B cell (primary cell): ENCODE data around the gene CTPS1. TPM values are rescaled to one million over a fixed set of nuclear protein-coding genes. Genes with fewer than 3 reads are reported as not detected.

ENCODE experiments used
- ATAC-seq: fragments of 200-7000 bp; cut with Tn5 transposase; one replicate; pipeline ENCODE4 v1.10.0; 2021; ENCODE audit warnings: low read depth, mild to moderate bottlenecking, moderate number of reproducible peaks, moderate library complexity
- CTCF ChIA-PET: fragments of 350-600 bp; sonication (Branson Sonifier 250); formaldehyde crosslinking; loops from one replicate; lab custom pipeline; 2021; ENCODE audit warnings: antibody characterized with exemption, inconsistent platforms; lab: Charles Lee
- POLR2A ChIA-PET: fragments of 350-600 bp; sonication (Branson Sonifier 250); formaldehyde crosslinking; loops from one replicate; lab custom pipeline; 2021; ENCODE audit warnings: antibody characterized with exemption; lab: Charles Lee
- DNase-seq: peaks from one replicate; pipeline ENCODE4 v3.0.0; 2013
- H2AFZ ChIP-seq: 2 replicates; pipeline ENCODE4 v1.6.1; 2012; ENCODE audit warnings: mild to moderate bottlenecking, low read depth, low read length; ENCODE audit not compliant: insufficient read depth, poor library complexity, severe bottlenecking
- H3K27ac ChIP-seq, 2 donors: 1 replicate in 1 of 2; 2 replicates in 1 of 2; pipeline ENCODE4 v1.5.1; 2012 to 2013; ENCODE audit warnings: low read length in 2 of 2, mild to moderate bottlenecking in 2 of 2, moderate library complexity in 1 of 2
- H3K27me3 ChIP-seq, 4 experiments: fragments of 200-600 bp in 1 of 4; sonication (generic) in 1 of 4; replicated peaks in 1 of 4; 1 replicate in 2 of 4; 2 replicates in 2 of 4; pipeline versions ENCODE4 v1.6.1 to v1.7.0; 2013 to 2016; ENCODE audit warnings: low read length in 3 of 4, mild to moderate bottlenecking in 2 of 4, mixed read lengths in 1 of 4, moderate library complexity in 1 of 4; ENCODE audit not compliant: insufficient read depth in 4 of 4, control insufficient read depth in 3 of 4; ENCODE audit errors: control extremely low read depth in 1 of 4
- H3K36me3 ChIP-seq, 2 experiments: replicated peaks in 1 of 2; 1 replicate in 1 of 2; 2 replicates in 1 of 2; pipeline versions ENCODE4 v1.6.1 to v1.7.1; 2013; ENCODE audit warnings: low read length in 1 of 2; ENCODE audit not compliant: insufficient read depth in 2 of 2, control insufficient read depth in 1 of 2; ENCODE audit errors: control extremely low read depth in 1 of 2, extremely low read depth in 1 of 2
- H3K4me1 ChIP-seq, 2 donors: fragments of 200-600 bp in 1 of 2; sonication (generic) in 1 of 2; 1 replicate in 1 of 2; 2 replicates in 1 of 2; pipeline versions ENCODE4 v1.5.1 to v1.6.1; 2013 to 2017; ENCODE audit warnings: low read length in 2 of 2; ENCODE audit not compliant: control insufficient read depth in 2 of 2, insufficient read depth in 2 of 2
- H3K4me2 ChIP-seq: replicated peaks from 2 replicates; pipeline ENCODE3; 2012; ENCODE audit warnings: mild to moderate bottlenecking, low read depth, low read length; ENCODE audit not compliant: poor library complexity, severe bottlenecking
- H3K4me3 ChIP-seq, 5 experiments: fragments of 200-600 bp in 1 of 5; sonication (generic) in 1 of 5; 1 replicate in 3 of 5; 2 replicates in 2 of 5; pipeline versions ENCODE4 v1.5.1 to v1.7.0; 2011 to 2016; ENCODE audit warnings: low read length in 4 of 5, mild to moderate bottlenecking in 4 of 5, low read depth in 2 of 5, control low read depth in 1 of 5, moderate library complexity in 1 of 5; ENCODE audit not compliant: insufficient read depth in 1 of 5; ENCODE audit errors: control extremely low read depth in 1 of 5, extremely low read depth in 1 of 5
- H3K79me2 ChIP-seq: fragments of 200-600 bp; sonication (generic); one replicate; pipeline ENCODE4 v1.6.0; 2016; ENCODE audit warnings: low read length; ENCODE audit not compliant: control insufficient read depth, insufficient read depth
- H3K9ac ChIP-seq: fragments of 200-600 bp; sonication (generic); 2 replicates; pipeline ENCODE4 v1.6.1; 2017; ENCODE audit warnings: mild to moderate bottlenecking, low read length, moderate library complexity
- H3K9me3 ChIP-seq, 3 donors: one replicate each; pipeline versions ENCODE4 v1.6.1 to v1.7.1; 2013; ENCODE audit warnings: low read length in 2 of 3; ENCODE audit not compliant: control insufficient read depth in 2 of 3, insufficient read depth in 1 of 3; ENCODE audit errors: control extremely low read depth in 1 of 3
- H4K20me1 ChIP-seq: 2 replicates; pipeline ENCODE4 v1.6.0; 2012; ENCODE audit warnings: mild to moderate bottlenecking, low read length; ENCODE audit not compliant: insufficient read depth, control insufficient read depth, poor library complexity, severe bottlenecking
- H3K27ac Mint-ChIP-seq: one replicate; pipeline ENCODE4 v1.8.0; 2021; ENCODE audit warnings: mixed read lengths
- H3K27me3 Mint-ChIP-seq: one replicate; pipeline ENCODE4 v1.8.0; 2021; ENCODE audit warnings: mixed read lengths
- H3K4me1 Mint-ChIP-seq: one replicate; pipeline ENCODE4 v1.8.0; 2021; ENCODE audit warnings: mixed read lengths
- H3K4me3 Mint-ChIP-seq: one replicate; pipeline ENCODE4 v1.8.0; 2021; ENCODE audit warnings: mixed read lengths
- H3K9me3 Mint-ChIP-seq: one replicate; pipeline ENCODE4 v1.8.0; 2022; ENCODE audit warnings: mixed read lengths; ENCODE audit not compliant: insufficient read depth
- CTCF ChIP-seq: fragments of 200-600 bp; IDR thresholded peaks from one replicate; pipeline ENCODE4 v1.8.0; 2022; ENCODE audit warnings: antibody characterized with exemption, mild to moderate bottlenecking
- EZH2 ChIP-seq: IDR thresholded peaks from 2 replicates; pipeline ENCODE4 v1.6.1; 2012; ENCODE audit warnings: borderline replicate concordance, low read depth, mild to moderate bottlenecking, moderate library complexity, low read length; ENCODE audit not compliant: insufficient read depth, poor library complexity, severe bottlenecking
- WGBS: methylation state at CpG from one replicate; pipeline ENCODE4 v1.1.5; 2013; ENCODE audit warnings: missing lambda C conversion rate; ENCODE audit not compliant: insufficient coverage; 5-methylcytosine and 5-hydroxymethylcytosine counted together
- intact Hi-C: fragments of 100-400 bp; cut with micrococcal nuclease; formaldehyde crosslinking; loops from one replicate; pipeline ENCODE4 v1.10.0; 2022
- polyA plus RNA-seq: library from polyadenylated mRNA; depleted of rRNA; stranded (reverse); fragments of >200 nt; gene quantifications from 2 replicates; pipeline ENCODE4 v1.2.3, GENCODE V29; 2012
- total RNA-seq, 2 donors: library from RNA; stranded (reverse); fragments of 120-200 nt in 1 of 2; gene quantifications; 1 replicate in 1 of 2; 2 replicates in 1 of 2; pipeline versions ENCODE4 v1.2.3 to v1.2.4, GENCODE V29; 2013 to 2022

CTPS1 gene
- total and polyA plus RNA-seq, 2 donors (not counting 1 experiment from before 2014, with no cell fraction given) = 9.2 to 17.9 TPM

- Histone ChIP-seq H3K4me1 (no peaks in the 10 kb centered on the region), H3K4me2 (no peak overlapping the region), H4K20me1 (no peaks in the 10 kb centered on the region), H3K9me3 (no peaks in the 10 kb centered on the region), H3K36me3 (peaks cover 3 to 84% of the 10 kb centered on the region in 2 experiments), H3K79me2 (peaks cover 20% of the 10 kb centered on the region), H3K27ac (no peak overlapping the region), H3K4me3 (no peak overlapping the region), H3K9ac (no peak overlapping the region), H2AFZ (no peak overlapping the region), H3K27me3 (no peaks in the 10 kb centered on the region)
- 100% methylated on average over 2 of the region's 3 CpGs for WGBS
- TF ChIP-seq EZH2 = no peak
- no peak for TF ChIP-seq CTCF
- H3K27me3 Mint-ChIP-seq = no peaks in the 10 kb centered on the region
- no peak overlapping the region for H3K27ac Mint-ChIP-seq
- DNase-seq = no peak
- no peaks in the 10 kb centered on the region for H3K4me1 Mint-ChIP-seq
- intact Hi-C loops = no loop called here
- ATAC-seq = no peak
- CTCF ChIA-PET = no interaction called here
- no peak overlapping the region for H3K4me3 Mint-ChIP-seq
- POLR2A ChIA-PET = no interaction called here
- H3K9me3 Mint-ChIP-seq = no peaks in the 10 kb centered on the region
Measured at GRCh38 chr1:40988280-40988679, 8.8 kb downstream of the CTPS1 start.

GRCh38 chr1:40989066-40989465 is 9.6 kb downstream of the CTPS1 start:
- H3K9me3 Mint-ChIP-seq = no peaks in the 10 kb centered on the region
- TF ChIP-seq CTCF = no peak
- TF ChIP-seq EZH2 = no peak
- DNase-seq = no peak
- no peak for ATAC-seq
- H3K4me2 ChIP-seq = no peak overlapping the region
- no peaks in the 10 kb centered on the region for H3K27me3 Mint-ChIP-seq
- no peaks in the 10 kb centered on the region for H3K4me1 Mint-ChIP-seq
- peaks cover 3 to 85% of the 10 kb centered on the region in 2 experiments for H3K36me3 ChIP-seq
- no peak overlapping the region for H3K27ac ChIP-seq
- H3K27ac Mint-ChIP-seq = no peak overlapping the region
- H3K4me3 Mint-ChIP-seq = no peak overlapping the region
- no peak overlapping the region for H2AFZ ChIP-seq
- H3K4me3 ChIP-seq = no peak overlapping the region
- no peaks in the 10 kb centered on the region for H3K9me3 ChIP-seq
- ChIA-PET POLR2A (no interaction called here), CTCF (no interaction called here)
- H3K27me3 ChIP-seq = no peaks in the 10 kb centered on the region
- intact Hi-C loops = no loop called here
- H3K79me2 ChIP-seq = peaks cover 12% of the 10 kb centered on the region
- H3K4me1 ChIP-seq = no peaks in the 10 kb centered on the region
- H4K20me1 ChIP-seq = no peaks in the 10 kb centered on the region
- no peak overlapping the region for H3K9ac ChIP-seq
- WGBS = 100% methylated on average over 2 of the region's 5 CpGs
